CD4-positive, alpha-beta T cell treated with Interferon gamma for 1 hour (primary cell): ENCODE results near the gene ZNF584.
"Not testable (repeated sequence)": the region's sequence is repeated elsewhere in the genome, so short reads cannot be mapped to it uniquely, and the experiment has no call there.

Experiments used
- DNase-seq: peaks from one replicate; pipeline ENCODE4 v3.0.0-alpha.2; 2020

Gene ZNF584

GRCh38 chr19:58386576-58387337 lies 21.7 kb upstream of the ZNF584 start, which contains the start of gene RPS5:
Gene RPS5 (plus strand): TSS chr19:58387269. CDS start chr19:58388138, 869 bp downstream.
- DNase-seq = peak; percentile 99

GRCh38 chr19:58387338-58388174 lies 20.9 kb upstream of the ZNF584 start:
- DNase-seq = no peak

- DNase-seq = no peak
Observed at GRCh38 chr19:58388175-58388526, 20.3 kb upstream of the ZNF584 start.

- DNase-seq = no peak
Observed at GRCh38 chr19:58392945-58393724, 15.3 kb upstream of the ZNF584 start.

GRCh38 chr19:58393725-58394033 lies 14.8 kb upstream of the ZNF584 start:
- no peak for DNase-seq

GRCh38 chr19:58394821-58395219 lies 13.6 kb upstream of the ZNF584 start:
- no peak for DNase-seq

- DNase-seq = no peak
Observed at GRCh38 chr19:58395220-58395978, 13.1 kb upstream of the ZNF584 start, which contains the start of gene RNF225. Gene RNF225 (plus strand): TSS chr19:58395656. CDS start chr19:58396090, 434 bp downstream.

GRCh38 chr19:58395979-58396627 lies 12.3 kb upstream of the ZNF584 start:
- no peak for DNase-seq

GRCh38 chr19:58396691-58397532 lies 11.5 kb upstream of the ZNF584 start:
- DNase-seq = no peak

GRCh38 chr19:58397533-58398037 lies 10.9 kb upstream of the ZNF584 start:
- no peak for DNase-seq

- DNase-seq = no peak
Observed at GRCh38 chr19:58398087-58398486, 10.4 kb upstream of the ZNF584 start.

- DNase-seq = no peak
Observed at GRCh38 chr19:58398545-58398944, 9.9 kb upstream of the ZNF584 start.

GRCh38 chr19:58399903-58400302 lies 8.5 kb upstream of the ZNF584 start:
- DNase-seq = no peak

GRCh38 chr19:58400316-58400915 lies 8.0 kb upstream of the ZNF584 start:
- no peak for DNase-seq

- DNase-seq = peak; percentile 99
Observed at GRCh38 chr19:58400916-58401839, 7.3 kb upstream of the ZNF584 start.

- DNase-seq = no peak
Observed at GRCh38 chr19:58401840-58402421, 6.5 kb upstream of the ZNF584 start.

GRCh38 chr19:58403920-58404478 lies 4.5 kb upstream of the ZNF584 start:
- not testable (repeated sequence) for DNase-seq
